Measurements from ENCODE around the gene COPB2. TPM values are rescaled to one million over a fixed set of nuclear protein-coding genes. Genes with fewer than 3 reads are reported as not detected.

The COPB2 gene
- total and polyA plus RNA-seq, 2 of the 8 experiments (the other 6 are each of a cell fraction or from before 2014, with no cell fraction given), result 40.3 to 119 TPM

- TF ChIP-seq HDAC2 (IDR thresholded peaks at IDR 0.05; ENCODE audit: borderline replicate concordance in 1 of 2, low read depth in 2 of 2, low read length in 2 of 2) (no peak), SIRT6 (IDR thresholded peaks at IDR 0.05; ENCODE audit: low read length) (no peak), BACH1 (IDR thresholded peaks at IDR 0.05; ENCODE audit: low read length) (no peak), ATF2 (IDR thresholded peaks at IDR 0.05; ENCODE audit: low read length) (no peak), CHD7 (IDR thresholded peaks at IDR 0.05; ENCODE audit: insufficient replicate concordance, low read length) (no peak), GABPA (IDR thresholded peaks at IDR 0.05; ENCODE audit: borderline replicate concordance, insufficient read depth, low read length) (no peak), BCL11A (IDR thresholded peaks at IDR 0.05; ENCODE audit: low read depth in 2 of 2, low read length in 2 of 2) (no peak), KDM4A (IDR thresholded peaks at IDR 0.05; ENCODE audit: low read depth, low read length, severe bottlenecking) (no peak)
Observed at GRCh38 chr3:139339219-139339906, 50.1 kb downstream of the COPB2 start (continued).

Data from H1 (cell line).